ENCODE data around the gene DDC. TPM values are rescaled to one million over a fixed set of nuclear protein-coding genes. Genes with fewer than 3 reads are reported as not detected.
A peak's percentile ranks its signal among the peaks of the same experiment; 100 is the strongest.

DDC gene
- total RNA-seq, 1 donor from 2014 or later, result not detected

DNA sequence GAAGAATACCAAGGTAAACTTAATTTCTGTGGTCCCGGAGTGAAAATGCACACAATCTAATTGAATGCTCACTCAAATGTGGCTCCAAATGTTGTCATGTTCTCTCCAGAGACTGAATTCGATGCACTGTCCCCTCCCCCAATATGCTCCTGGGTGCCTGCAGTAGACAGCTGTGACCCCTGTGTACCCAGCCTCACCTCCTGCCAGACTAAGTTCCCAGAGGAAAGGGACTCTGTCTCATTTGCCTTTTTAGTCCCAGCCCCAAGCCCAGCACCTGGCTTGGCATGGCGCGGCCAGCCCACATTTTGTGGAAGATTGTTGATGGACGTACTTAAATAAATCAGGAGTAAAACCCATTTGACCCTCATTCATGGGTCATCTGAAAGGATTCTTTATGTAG lies 93.2 kb downstream of the DDC start:
- H3K36me3 Mint-ChIP-seq, result no peaks in the 10 kb centered on the region
- DNase-seq (ENCODE audit: low spot score in 2 of 2, unreplicated experiment in 2 of 2), result no peak
- H3K27me3 Mint-ChIP-seq (ENCODE audit: low read depth), result peaks cover 25% of the 10 kb centered on the region
- no peak overlapping the region for H3K4me3 Mint-ChIP-seq
- H3K9me3 Mint-ChIP-seq, result no peaks in the 10 kb centered on the region
- H3K4me1 Mint-ChIP-seq, result no peaks in the 10 kb centered on the region
- H3K27ac Mint-ChIP-seq, result no peak overlapping the region
- TF ChIP-seq, protein P1, sequence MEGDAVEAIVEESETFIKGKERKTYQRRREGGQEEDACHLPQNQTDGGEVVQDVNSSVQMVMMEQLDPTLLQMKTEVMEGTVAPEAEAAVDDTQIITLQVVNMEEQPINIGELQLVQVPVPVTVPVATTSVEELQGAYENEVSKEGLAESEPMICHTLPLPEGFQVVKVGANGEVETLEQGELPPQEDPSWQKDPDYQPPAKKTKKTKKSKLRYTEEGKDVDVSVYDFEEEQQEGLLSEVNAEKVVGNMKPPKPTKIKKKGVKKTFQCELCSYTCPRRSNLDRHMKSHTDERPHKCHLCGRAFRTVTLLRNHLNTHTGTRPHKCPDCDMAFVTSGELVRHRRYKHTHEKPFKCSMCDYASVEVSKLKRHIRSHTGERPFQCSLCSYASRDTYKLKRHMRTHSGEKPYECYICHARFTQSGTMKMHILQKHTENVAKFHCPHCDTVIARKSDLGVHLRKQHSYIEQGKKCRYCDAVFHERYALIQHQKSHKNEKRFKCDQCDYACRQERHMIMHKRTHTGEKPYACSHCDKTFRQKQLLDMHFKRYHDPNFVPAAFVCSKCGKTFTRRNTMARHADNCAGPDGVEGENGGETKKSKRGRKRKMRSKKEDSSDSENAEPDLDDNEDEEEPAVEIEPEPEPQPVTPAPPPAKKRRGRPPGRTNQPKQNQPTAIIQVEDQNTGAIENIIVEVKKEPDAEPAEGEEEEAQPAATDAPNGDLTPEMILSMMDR (IDR thresholded peaks at IDR 0.05; ENCODE audit: unreplicated experiment), result no peak

DNA sequence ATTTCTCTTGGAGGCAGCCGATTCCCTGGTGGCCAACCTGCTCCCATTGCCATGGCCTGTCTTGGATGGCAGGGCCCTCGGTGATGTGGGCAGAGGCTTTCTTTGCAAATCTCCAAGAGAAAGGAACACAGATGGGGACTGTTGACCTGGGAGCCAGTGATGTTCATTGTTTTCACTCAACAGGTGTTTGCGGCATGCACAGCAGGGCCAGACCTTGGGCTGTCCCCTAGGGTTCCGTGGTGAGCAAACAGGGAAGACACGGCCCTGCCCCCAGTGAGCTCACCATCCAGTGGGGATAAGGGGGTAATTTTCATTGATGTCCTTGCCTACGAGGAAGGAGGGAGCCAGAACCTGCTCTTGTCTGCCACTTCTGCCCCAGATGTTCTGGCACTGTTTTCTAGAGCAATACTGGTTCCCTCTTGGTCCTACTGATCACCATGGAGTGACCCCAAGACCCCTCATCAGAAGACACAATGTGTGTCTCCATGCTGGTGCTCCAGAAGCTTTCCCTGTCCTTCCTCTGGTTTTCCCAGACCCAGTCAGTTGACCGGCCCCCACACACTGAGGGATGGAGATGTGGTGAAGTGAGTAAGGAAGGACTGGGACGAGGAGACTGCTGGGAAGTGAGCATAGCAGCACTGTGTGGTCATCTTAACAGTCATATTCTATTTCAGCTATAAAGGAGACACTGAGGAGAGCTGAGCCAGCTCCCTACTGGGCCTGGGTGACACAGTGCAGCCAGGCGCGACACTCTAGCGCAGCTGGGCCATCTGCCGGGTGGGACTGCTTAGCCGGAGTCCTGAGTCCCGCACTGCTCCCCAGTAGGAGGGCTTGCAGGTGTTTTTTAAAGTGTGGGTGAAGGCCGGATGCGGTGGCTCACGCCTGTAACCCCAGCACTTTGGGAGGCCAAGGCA lies 94.7 kb downstream of the DDC start:
- TF ChIP-seq, protein P1 (IDR thresholded peaks at IDR 0.05; ENCODE audit: unreplicated experiment), result no peak
- Mint-ChIP-seq H3K4me1 (no peaks in the 10 kb centered on the region), H3K36me3 (no peaks in the 10 kb centered on the region), H3K27ac (no peak overlapping the region), H3K4me3 (no peak overlapping the region), H3K27me3 (ENCODE audit: low read depth) (peaks cover 29% of the 10 kb centered on the region), H3K9me3 (no peaks in the 10 kb centered on the region)
- DNase-seq (ENCODE audit: low spot score in 2 of 2, unreplicated experiment in 2 of 2), result no peak

DNA sequence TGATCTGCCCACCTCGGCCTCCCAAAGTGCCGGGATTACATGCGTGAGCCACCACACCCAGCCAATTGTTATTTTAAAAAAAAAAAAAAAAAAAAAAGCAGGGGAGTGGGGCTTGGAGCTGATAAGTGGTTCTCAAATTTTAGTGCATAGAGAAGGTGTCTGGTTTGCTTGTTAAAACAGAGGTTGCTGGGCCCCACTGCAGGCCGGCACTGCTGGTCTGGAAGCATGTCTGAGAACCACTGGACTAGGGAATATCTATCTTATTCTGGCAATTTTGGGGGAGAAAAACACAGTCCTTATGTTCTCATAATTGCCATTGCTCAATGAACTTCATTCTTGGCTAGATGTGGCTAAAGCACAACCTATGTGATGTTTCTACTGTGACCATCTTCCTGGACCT lies 96.0 kb downstream of the DDC start:
- H3K36me3 Mint-ChIP-seq, result no peaks in the 10 kb centered on the region
- no peak for DNase-seq (ENCODE audit: low spot score in 2 of 2, unreplicated experiment in 2 of 2)
- TF ChIP-seq, protein P1 (IDR thresholded peaks at IDR 0.05; ENCODE audit: unreplicated experiment), result no peak
- H3K4me3 Mint-ChIP-seq, result no peak overlapping the region
- no peaks in the 10 kb centered on the region for H3K4me1 Mint-ChIP-seq
- no peaks in the 10 kb centered on the region for H3K9me3 Mint-ChIP-seq
- peaks cover 34% of the 10 kb centered on the region for H3K27me3 Mint-ChIP-seq (ENCODE audit: low read depth)
- no peak overlapping the region for H3K27ac Mint-ChIP-seq

DNA sequence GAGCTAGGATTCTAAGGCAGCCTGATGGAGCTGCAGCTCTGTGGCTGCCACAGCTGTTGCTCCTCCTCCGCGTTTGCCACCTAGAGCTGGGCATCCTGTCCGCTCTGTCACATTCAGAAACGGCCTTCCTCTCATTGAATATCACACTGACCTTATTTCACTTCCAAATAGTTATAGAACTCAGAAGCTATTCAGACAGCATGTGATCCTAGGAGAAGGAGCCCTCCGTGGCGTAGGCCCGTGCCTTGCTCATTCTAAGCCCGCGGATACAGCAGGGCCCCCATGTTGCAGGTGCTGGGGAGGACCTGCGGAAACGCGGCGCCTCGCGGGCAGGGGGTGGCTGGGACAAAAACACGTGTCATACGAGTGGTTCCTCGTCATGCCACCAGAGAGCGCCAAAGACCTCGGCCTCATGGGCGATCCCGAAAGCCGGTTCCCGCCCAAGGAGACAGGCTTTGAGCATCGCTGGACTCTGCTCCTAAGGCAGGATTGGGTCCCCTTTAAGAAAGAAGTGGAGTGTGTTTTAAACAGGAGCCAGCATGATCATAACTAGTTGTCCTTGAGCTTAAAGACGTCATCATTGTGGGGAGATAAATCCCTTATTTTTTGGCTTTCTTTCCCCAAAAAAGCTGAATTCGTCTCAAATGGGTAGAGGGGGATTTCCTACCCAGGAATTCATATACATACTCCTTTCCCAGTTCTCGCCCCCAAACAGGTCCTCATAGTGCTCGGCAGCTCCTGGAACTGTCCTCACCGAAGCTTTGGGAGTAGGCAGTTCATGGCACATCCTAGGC lies 97.2 kb downstream of the DDC start:
- peak; percentile 49 to 82 for DNase-seq (ENCODE audit: low spot score in 2 of 2, unreplicated experiment in 2 of 2)
- Mint-ChIP-seq H3K4me3 (no peak overlapping the region), H3K27me3 (ENCODE audit: low read depth) (peaks cover 31% of the 10 kb centered on the region), H3K4me1 (no peaks in the 10 kb centered on the region), H3K27ac (no peak overlapping the region), H3K36me3 (no peaks in the 10 kb centered on the region), H3K9me3 (no peaks in the 10 kb centered on the region)
- TF ChIP-seq, protein P1 (IDR thresholded peaks at IDR 0.05; ENCODE audit: unreplicated experiment), result peak; percentile 73

DNA sequence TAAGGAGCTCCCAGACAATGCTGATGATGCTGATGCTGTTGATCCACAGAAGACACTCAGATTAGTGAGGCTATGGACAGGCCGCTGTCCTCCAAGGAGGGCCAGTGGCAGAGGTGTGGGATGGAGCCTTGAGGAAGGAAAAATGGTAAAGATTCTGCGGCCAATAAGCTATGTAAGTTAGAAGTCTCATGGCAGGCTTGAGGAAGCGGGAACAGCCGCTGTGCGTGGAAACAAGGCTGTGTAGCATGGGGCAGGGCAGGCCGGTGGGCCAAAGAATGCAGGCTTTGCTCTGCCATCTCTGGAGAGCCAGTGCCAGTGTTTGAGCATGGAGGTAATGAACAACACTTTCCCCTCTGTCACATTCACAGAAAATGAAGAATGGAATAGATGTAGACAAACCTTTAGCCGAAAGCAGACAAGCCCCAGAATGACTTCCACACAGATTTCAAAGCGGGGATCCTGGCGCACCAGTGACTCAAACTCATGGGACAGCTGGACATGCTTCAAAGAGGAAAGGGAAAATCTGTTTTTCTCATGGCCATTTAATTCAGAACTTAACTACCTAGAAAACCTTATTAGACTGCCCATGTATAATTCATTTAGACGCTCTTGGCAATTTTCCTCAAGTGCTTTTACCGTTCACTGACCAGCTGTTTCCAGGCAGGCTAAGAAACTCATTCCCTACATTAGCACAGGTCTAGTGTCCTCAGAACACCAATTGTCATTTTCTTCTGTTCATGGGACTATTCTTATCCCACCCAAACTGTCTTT lies 98.2 kb downstream of the DDC start:
- Mint-ChIP-seq H3K27ac (no peak overlapping the region), H3K9me3 (no peaks in the 10 kb centered on the region), H3K36me3 (no peaks in the 10 kb centered on the region), H3K4me1 (no peaks in the 10 kb centered on the region), H3K4me3 (no peak overlapping the region), H3K27me3 (ENCODE audit: low read depth) (peaks cover 25% of the 10 kb centered on the region)
- no peak for DNase-seq (ENCODE audit: low spot score in 2 of 2, unreplicated experiment in 2 of 2)
- TF ChIP-seq, protein P1 (IDR thresholded peaks at IDR 0.05; ENCODE audit: unreplicated experiment), result no peak
